ENCODE results near the gene LRBA.

- no peak for TF ChIP-seq POLR2AphosphoS5 (IDR thresholded peaks at IDR 0.05; ENCODE audit: insufficient read depth, low read depth, low read length)
- TF ChIP-seq POLR2A (IDR thresholded peaks at IDR 0.05; ENCODE audit: low read depth, low read length) = no peak
- no peak for TF ChIP-seq MYC (IDR thresholded peaks at IDR 0.05; ENCODE audit: low read depth, low read length)
- TF ChIP-seq EZH2 (IDR thresholded peaks at IDR 0.05; ENCODE audit: borderline replicate concordance, low read depth, low read length, severe bottlenecking) = no peak
- TF ChIP-seq CTCF (IDR thresholded peaks at IDR 0.05; ENCODE audit: extremely low read depth in 1 of 2, insufficient read depth in 1 of 2, low read depth in 1 of 2, low read length in 2 of 2) = no peak
- no peak for TF ChIP-seq FOS (IDR thresholded peaks at IDR 0.05; ENCODE audit: borderline replicate concordance, insufficient read depth, low read length)
- TF ChIP-seq MAX (IDR thresholded peaks at IDR 0.05; ENCODE audit: insufficient read depth, insufficient read length) = no peak
- no peak for TF ChIP-seq JUN (IDR thresholded peaks at IDR 0.05; ENCODE audit: borderline replicate concordance, insufficient read depth, insufficient read length, low read depth)
Observed at GRCh38 chr4:150750824-150751223, 264.3 kb downstream of the LRBA start.
